GM10266 (cell line): ENCODE data around the gene NFATC4.

Experiments used
- DNase-seq: peaks from one replicate; pipeline ENCODE4 v3.0.0; 2012; ENCODE audit errors: extremely low spot score
- CTCF ChIP-seq: IDR thresholded peaks from 2 replicates; pipeline ENCODE4 v1.5.1; 2012; ENCODE audit warnings: mild to moderate bottlenecking, low read depth; ENCODE audit not compliant: control insufficient read depth, insufficient read depth; ENCODE audit errors: missing control alignments

NFATC4 gene

GRCh38 chr14:24363401-24363800 lies 4.6 kb upstream of the NFATC4 start:
- TF ChIP-seq CTCF = no peak
- DNase-seq = no peak

GRCh38 chr14:24364841-24365240 lies 3.1 kb upstream of the NFATC4 start:
- DNase-seq = no peak
- TF ChIP-seq CTCF = no peak

GRCh38 chr14:24365600-24366412 lies 2.2 kb upstream of the NFATC4 start:
- DNase-seq = peak; percentile 70
- TF ChIP-seq CTCF = peak; percentile 72

GRCh38 chr14:24366413-24366720 lies 1.6 kb upstream of the NFATC4 start:
- TF ChIP-seq CTCF = no peak
- no peak for DNase-seq

GRCh38 chr14:24366721-24367513 lies 1.1 kb upstream of the NFATC4 start:
- DNase-seq = peak; percentile 87

GRCh38 chr14:24368212-24368561 lies 203 bp downstream of the NFATC4 start:
- TF ChIP-seq CTCF = no peak

More at GRCh38 chr14:24366721-24367513, 1.1 kb upstream of the NFATC4 start:
- no peak for TF ChIP-seq CTCF

More at GRCh38 chr14:24368212-24368561, 203 bp downstream of the NFATC4 start:
- peak; percentile 46 for DNase-seq
